ENCODE results near the gene SESTD1.

DNA sequence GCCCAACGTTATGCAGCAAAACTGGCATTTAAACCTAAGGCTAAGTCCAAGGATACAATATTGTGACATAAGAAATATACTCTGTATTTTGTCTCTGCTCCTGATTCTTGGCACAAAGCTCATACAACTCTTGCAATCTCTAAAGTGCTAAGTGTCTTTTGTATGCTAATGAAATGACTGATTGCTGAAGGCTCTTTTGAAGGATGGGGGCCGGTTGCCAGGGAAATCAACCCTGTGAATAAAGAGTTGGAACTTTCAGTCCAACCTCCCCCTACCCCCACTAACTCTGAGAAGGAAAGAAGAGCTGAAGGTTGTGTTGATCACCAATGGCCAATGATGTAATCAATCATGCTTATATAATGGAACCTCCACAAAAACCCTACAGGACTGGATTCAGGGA lies 40.3 kb downstream of the SESTD1 start:
- TF ChIP-seq, protein P1, sequence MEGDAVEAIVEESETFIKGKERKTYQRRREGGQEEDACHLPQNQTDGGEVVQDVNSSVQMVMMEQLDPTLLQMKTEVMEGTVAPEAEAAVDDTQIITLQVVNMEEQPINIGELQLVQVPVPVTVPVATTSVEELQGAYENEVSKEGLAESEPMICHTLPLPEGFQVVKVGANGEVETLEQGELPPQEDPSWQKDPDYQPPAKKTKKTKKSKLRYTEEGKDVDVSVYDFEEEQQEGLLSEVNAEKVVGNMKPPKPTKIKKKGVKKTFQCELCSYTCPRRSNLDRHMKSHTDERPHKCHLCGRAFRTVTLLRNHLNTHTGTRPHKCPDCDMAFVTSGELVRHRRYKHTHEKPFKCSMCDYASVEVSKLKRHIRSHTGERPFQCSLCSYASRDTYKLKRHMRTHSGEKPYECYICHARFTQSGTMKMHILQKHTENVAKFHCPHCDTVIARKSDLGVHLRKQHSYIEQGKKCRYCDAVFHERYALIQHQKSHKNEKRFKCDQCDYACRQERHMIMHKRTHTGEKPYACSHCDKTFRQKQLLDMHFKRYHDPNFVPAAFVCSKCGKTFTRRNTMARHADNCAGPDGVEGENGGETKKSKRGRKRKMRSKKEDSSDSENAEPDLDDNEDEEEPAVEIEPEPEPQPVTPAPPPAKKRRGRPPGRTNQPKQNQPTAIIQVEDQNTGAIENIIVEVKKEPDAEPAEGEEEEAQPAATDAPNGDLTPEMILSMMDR (conservative IDR thresholded peaks at IDR 0.05): no peak
- TF ChIP-seq EZH2 (IDR thresholded peaks at IDR 0.05; ENCODE audit: low read depth): no peak
